ENCODE data around the gene RNASEH1. TPM values are rescaled to one million over a fixed set of nuclear protein-coding genes. Genes with fewer than 3 reads are reported as not detected.
"Not testable (repeated sequence)": the region's sequence is repeated elsewhere in the genome, so short reads cannot be mapped to it uniquely, and the experiment has no call there.

The RNASEH1 gene
- total RNA-seq, 1 donor, result 29.2 TPM

GRCh38 chr2:3520591-3520990, 37.5 kb downstream of the RNASEH1 start:
- TF ChIP-seq, protein P1, sequence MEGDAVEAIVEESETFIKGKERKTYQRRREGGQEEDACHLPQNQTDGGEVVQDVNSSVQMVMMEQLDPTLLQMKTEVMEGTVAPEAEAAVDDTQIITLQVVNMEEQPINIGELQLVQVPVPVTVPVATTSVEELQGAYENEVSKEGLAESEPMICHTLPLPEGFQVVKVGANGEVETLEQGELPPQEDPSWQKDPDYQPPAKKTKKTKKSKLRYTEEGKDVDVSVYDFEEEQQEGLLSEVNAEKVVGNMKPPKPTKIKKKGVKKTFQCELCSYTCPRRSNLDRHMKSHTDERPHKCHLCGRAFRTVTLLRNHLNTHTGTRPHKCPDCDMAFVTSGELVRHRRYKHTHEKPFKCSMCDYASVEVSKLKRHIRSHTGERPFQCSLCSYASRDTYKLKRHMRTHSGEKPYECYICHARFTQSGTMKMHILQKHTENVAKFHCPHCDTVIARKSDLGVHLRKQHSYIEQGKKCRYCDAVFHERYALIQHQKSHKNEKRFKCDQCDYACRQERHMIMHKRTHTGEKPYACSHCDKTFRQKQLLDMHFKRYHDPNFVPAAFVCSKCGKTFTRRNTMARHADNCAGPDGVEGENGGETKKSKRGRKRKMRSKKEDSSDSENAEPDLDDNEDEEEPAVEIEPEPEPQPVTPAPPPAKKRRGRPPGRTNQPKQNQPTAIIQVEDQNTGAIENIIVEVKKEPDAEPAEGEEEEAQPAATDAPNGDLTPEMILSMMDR (IDR thresholded peaks at IDR 0.05; ENCODE audit: insufficient read depth, low read length), result no peak
- no peak for DNase-seq (ENCODE audit: low read depth)

GRCh38 chr2:3519255-3520205, 38.6 kb downstream of the RNASEH1 start, which contains the start of gene ADI1:
Gene ADI1 (minus strand): TSS chr2:3519531. CDS start chr2:3519487, 44 bp downstream.
- DNase-seq (ENCODE audit: low read depth), result peak; percentile 73
- TF ChIP-seq, protein P1 (IDR thresholded peaks at IDR 0.05; ENCODE audit: insufficient read depth, low read length), result no peak
- peak within 1 kb of the TSS; percentile 87 for H3K4me3 ChIP-seq (ENCODE audit: low read depth, low read length)

More at GRCh38 chr2:3520591-3520990, 37.5 kb downstream of the RNASEH1 start:
- peak overlapping the region; percentile 87 for H3K4me3 ChIP-seq (ENCODE audit: low read depth, low read length)

DNA sequence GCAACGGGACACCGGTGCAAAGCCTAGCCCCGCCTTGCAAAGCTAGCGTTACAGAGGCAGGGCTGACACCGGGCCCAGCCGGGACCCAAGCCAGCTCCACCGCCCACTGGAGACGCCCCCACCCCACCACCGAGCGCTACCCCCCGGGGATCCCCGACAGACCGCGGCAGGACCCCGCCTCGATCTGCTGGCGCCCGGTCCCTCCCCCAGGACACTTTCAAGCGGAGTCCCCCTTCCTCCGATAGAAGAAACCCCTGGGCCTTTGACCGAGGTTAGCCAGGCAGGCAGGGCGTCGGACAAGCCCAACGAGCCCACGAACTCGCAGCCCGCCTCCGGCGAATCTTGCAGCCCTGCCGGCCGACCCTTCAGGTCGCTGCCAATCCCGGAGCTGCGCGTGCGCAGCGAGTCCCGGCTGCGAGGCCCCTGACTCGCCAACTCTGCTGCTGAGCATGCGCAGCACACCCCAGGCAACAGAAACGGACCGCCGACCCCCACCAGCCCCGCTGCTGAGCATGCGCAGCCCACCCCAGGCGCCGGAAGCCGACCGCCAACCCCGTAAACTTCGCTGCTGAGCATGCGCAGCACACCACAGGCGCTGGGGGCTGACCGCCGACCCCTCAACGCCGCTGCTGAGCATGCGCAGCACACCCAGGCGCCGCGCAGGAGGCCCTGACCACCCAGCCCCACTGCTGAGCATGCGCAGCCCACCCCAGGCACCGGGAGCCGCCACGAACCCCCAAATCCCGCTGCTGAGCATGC, 39.5 kb downstream of the RNASEH1 start:
- TF ChIP-seq, protein P1 (IDR thresholded peaks at IDR 0.05; ENCODE audit: insufficient read depth, low read length), result no peak
- peak overlapping the region; percentile 87 for H3K4me3 ChIP-seq (ENCODE audit: low read depth, low read length)
- peak; percentile 98 for DNase-seq (ENCODE audit: low read depth)

- H3K4me3 ChIP-seq (ENCODE audit: low read depth, low read length), result peak overlapping the region; percentile 85
- DNase-seq (ENCODE audit: low read depth), result no peak
- TF ChIP-seq, protein P1 (IDR thresholded peaks at IDR 0.05; ENCODE audit: insufficient read depth, low read length), result no peak
Observed at GRCh38 chr2:3517948-3518495, 40.1 kb downstream of the RNASEH1 start.

GRCh38 chr2:3516831-3517230, 41.3 kb downstream of the RNASEH1 start:
- H3K4me3 ChIP-seq (ENCODE audit: low read depth, low read length), result no peak overlapping the region
- no peak for DNase-seq (ENCODE audit: low read depth)
- TF ChIP-seq, protein P1 (IDR thresholded peaks at IDR 0.05; ENCODE audit: insufficient read depth, low read length), result no peak

GRCh38 chr2:3515438-3515837, 42.7 kb downstream of the RNASEH1 start:
- H3K4me3 ChIP-seq (ENCODE audit: low read depth, low read length); DNase-seq (ENCODE audit: low read depth): not testable (repeated sequence)

Measured in fibroblast of the aortic adventitia (primary cell).